ENCODE results near the gene ELL.
"Not testable (repeated sequence)": the region's sequence is repeated elsewhere in the genome, so short reads cannot be mapped to it uniquely, and the experiment has no call there.

Gene ELL

GRCh38 chr19:18531485-18531884, 9.6 kb upstream of the ELL start:
- DNase-seq (ENCODE audit: low read depth), result no peak

GRCh38 chr19:18529782-18530181, 7.9 kb upstream of the ELL start:
- DNase-seq (ENCODE audit: low read depth), result no peak

DNA sequence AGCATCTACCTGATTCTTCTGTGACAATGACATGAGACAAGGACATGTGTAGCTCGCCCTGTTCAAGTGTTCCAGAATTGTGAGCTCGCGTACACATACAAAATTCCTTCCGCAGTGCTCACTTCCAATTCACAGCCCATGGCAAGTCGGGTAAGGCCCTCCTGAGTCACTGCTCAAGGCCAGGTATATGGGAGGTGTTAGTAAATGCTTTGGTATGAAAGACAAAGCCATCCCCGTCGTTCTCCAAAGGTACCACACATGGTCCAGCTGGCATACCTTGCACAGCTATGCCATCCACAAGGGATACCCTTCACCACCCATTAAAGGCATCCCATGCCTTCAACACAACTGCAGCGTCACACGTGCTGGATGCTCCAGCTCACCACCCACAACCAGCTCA, 4.4 kb upstream of the ELL start:
- no peak for DNase-seq (ENCODE audit: low read depth)

DNA sequence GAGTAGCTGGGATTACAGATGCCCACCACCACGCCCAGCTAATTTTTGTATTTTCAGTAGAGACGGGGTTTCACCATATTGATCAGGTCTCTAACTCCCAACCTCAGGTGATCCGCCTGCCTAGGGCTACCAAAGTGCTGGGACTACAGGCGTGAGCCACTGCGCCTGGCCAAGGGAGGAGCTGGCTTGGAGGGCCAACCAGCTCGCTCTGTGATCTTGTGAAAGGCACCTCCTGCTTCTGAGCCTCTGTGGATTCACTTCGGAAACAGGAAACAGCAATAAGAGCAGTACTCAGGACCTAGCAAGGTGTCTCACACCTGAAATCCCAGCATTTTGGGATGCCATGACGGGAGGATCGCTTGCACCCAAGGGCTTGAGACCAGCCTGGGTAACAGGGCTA, 2.0 kb upstream of the ELL start:
- DNase-seq (ENCODE audit: low read depth), result no peak

- not testable (repeated sequence) for DNase-seq (ENCODE audit: low read depth)
These were observed 1.1 kb upstream of the ELL start for GRCh38 chr19:18522862-18523440.

- peak; percentile 100 for DNase-seq (ENCODE audit: low read depth)
These were observed 423 bp upstream of the ELL start for GRCh38 chr19:18522124-18522861.

DNA sequence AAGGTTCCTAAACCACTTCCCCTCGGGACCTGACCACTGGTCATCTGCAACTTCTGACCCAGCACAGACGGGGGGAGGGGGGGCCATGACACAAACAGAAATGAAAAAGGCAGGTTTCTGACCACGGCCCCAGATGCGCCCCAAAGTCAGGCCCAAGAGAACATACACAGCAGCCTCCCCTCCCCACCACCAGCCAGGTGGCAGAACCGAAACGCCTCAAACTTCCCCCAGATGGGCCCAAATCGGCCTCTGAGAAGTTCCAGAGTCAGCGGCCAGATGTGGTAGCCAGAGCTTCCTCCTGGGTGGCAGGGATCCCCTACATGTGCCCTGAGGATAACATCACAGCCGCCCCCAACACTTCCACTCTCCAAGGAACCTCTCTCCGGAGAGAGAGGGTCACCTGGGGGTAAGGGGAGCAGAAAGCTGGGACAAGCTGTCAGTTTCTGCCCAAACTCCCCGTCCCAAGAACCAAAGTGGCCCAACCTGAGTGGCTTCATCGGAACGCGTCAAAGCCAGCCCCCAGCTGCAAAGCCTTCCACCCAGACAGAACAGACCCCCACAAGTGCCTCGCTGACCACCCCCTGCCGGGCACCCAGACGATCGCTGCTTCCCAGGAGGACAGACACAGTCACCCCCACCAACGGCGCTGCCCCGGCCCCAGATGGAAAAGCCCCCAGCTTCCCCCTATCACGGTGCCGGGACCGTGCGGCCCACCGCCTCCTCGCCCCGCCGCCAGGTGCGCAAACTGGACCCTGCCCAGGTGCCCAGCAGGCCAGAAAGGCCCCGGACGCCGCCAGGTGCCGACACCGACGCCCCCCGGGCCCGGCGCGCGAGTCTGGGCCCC, 800 bp downstream of the ELL start:
- DNase-seq (ENCODE audit: low read depth), result no peak

GRCh38 chr19:18519962-18520847, 1.7 kb downstream of the ELL start:
- peak; percentile 48 for DNase-seq (ENCODE audit: low read depth)

GRCh38 chr19:18518639-18519038, 3.2 kb downstream of the ELL start:
- DNase-seq (ENCODE audit: low read depth), result no peak

- DNase-seq (ENCODE audit: low read depth), result no peak
These were observed 4.3 kb downstream of the ELL start for GRCh38 chr19:18517606-18518005.

DNA sequence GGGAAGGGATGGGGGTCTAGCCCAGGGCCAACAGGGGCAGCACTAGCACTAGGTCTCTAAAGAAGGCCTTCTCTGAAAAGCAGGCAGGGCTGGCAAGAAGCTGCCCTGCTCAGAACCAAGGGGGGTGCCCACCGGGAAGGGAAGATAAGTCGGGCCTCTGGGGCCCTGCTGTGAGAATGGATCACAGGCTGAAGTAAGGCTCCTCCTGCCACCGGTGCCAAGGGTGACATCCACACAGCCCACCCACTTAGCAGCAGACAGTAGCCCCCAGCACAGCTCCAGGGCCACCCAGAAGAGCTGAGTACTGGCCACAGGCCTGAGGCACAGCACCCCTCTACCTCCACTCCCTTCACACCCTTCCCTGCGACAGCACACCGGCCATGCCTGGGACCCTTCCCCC, 5.9 kb downstream of the ELL start:
- no peak for DNase-seq (ENCODE audit: low read depth)

GRCh38 chr19:18514800-18515682, 6.8 kb downstream of the ELL start:
- DNase-seq (ENCODE audit: low read depth), result no peak

DNA sequence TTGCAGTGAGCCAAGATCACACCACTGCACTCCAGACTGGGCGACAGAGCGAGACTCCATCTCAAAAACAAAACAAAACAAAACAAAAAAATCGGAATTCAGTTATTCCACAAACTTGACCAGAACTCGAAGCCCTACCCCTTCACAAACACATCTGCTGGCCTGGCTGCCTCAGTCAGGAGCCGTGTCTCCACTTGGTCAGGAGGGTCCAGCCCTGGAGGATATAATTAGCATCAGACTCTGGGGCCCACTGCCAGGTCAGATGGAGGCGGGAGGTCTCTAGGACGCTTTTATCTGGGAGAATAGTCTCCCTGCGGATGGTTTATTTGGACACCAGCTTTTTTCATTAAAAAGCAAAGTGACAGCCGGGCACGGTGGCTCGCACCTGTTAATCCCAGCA, 8.0 kb downstream of the ELL start:
- no peak for DNase-seq (ENCODE audit: low read depth)

DNA sequence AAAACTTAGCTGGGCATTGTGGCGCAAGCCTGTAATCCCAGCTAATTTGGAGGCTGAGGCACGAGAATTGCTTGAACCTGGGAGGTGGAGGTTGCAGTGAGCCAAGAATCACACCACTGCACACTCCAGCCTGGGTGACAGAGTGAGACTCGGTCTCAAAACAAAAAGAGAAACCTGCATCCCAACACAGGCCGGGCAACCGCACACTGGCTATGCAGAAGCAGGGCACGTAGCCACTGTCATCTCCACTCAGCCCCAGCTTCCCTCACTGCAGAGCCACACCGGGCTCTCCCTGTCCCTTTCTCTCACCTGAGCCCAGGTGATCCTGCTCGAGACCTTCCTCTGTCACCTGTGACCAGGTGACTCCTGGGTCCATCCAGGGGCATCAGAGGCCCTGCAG, 11.7 kb downstream of the ELL start:
- no peak for DNase-seq (ENCODE audit: low read depth)

DNA sequence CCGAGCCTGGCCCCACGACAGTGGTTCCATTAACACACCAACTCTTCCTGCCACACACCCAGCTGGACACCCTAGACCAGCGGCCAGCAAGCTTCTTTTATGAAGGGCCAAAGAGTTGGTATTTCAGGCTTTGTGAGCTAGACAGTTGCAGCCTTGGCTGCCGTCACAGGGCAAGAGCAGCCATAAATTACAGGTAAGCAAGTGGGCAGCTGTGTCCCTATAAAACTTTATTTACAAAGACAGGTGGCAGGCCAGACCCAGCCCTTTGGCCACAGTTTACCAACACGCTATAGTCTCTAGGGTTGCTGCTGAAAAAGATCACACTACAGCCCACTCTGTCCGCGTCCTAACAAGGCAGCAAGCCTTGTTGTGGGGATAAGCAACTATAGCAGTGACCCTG, 13.3 kb downstream of the ELL start:
- DNase-seq (ENCODE audit: low read depth), result no peak

GRCh38 chr19:18507727-18508440, 14.0 kb downstream of the ELL start:
- DNase-seq (ENCODE audit: low read depth), result no peak

- DNase-seq (ENCODE audit: low read depth), result no peak
These were observed 14.7 kb downstream of the ELL start for GRCh38 chr19:18507021-18507726.

DNA sequence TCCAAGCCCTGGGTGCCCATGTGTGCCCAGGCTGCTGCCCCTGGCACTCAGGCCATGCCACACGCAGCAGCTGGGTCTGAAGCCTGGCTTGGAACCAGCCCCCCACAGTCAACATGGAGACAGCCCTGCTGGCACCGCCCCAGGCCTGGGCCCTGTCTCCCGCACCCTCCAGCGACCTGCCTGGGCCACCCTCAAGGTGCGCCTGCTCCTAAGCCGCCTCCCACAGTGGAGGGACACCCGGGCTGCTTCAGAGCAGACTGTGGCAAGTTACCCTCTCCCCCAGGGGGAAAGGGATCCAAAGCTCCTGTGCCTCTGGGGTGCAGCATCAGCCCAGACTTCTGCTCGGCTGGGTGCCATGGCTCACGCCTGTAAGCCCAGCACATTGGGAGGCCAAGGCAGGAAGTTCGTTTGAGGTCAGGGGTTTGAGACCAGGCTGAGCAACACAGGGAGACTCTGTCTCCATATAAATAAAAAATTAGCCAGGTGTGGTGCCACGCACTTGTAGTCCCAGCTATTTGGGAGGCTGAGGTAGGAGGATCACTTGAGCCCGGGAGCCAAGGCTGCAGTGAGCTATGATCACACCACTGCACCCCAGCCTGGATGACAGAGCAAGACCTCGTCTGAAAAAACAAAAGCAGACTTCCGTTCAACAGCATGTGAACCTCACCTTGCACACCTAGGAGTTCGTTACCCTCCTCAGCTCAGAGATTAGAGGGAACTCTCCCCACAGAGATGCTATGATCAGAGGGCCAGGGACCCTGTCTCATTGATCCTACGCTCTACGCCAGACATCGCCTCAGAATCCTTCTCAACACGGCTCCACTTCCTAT, 15.6 kb downstream of the ELL start:
- DNase-seq (ENCODE audit: low read depth), result no peak

Measured in activated T-cell treated with anti-CD3 and anti-CD28 coated beads for 48 hours (primary cell).